Measurements from ENCODE around the gene PRKCE.

PRKCE gene

GRCh38 chr2:45651415-45652089 lies at the start of gene PRKCE:
Gene PRKCE (plus strand): TSS chr2:45651675.
- DNase-seq (ENCODE audit: low read depth in 2 of 3, low spot score in 2 of 3) = peak in 2 of 3 experiments; percentile 5 to 24

DNA sequence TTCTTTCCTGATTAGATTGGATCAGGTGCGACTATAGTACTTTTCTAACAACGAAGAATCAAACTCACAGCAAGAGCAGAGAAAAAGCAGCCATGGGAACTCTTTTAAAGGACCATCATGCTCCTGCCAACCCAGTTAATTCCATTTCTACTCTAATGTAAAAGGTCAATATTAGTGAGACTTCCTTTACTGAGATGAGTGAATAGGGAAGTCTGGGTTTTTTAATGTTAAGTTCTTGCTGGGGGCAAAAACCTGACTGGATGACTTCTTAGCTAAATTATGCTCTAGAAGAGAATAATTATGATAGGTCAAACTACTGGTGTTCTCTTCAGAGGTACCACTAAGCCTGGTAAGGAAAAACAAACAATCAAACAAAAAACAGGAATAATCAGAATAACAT lies 48.9 kb upstream of the PRKCE start:
- DNase-seq (ENCODE audit: low read depth in 2 of 3, low spot score in 2 of 3) = no peak

DNA sequence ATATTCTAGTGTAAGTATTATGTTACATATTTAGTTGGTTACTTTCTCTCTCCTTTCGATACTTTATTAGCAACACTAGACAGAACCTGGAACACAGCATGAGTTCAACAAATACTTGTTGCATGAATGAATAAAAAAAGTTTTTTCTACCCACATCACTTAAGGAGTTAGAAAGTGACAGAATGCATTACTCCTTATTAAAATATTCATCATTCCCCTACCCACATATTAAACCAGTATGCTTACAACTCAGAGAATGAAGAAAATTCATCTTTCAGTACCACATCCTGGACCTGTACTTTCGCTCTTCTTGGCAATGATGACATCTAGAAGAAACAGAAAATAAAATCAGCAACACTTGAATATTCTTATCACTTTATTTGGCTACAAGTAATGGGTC lies 46.4 kb upstream of the PRKCE start:
- DNase-seq (ENCODE audit: low read depth in 2 of 3, low spot score in 2 of 3) = no peak

GRCh38 chr2:45606796-45607195 lies 44.7 kb upstream of the PRKCE start:
- DNase-seq (ENCODE audit: low read depth in 2 of 3, low spot score in 2 of 3) = no peak

- no peak for DNase-seq (ENCODE audit: low read depth in 2 of 3, low spot score in 2 of 3)
Observed at GRCh38 chr2:45607701-45608100, 43.8 kb upstream of the PRKCE start.

GRCh38 chr2:45610281-45611019 lies 41.0 kb upstream of the PRKCE start:
- DNase-seq (ENCODE audit: low read depth in 2 of 3, low spot score in 2 of 3) = peak; percentile 6 to 12 (median 7)

- peak; percentile 77 to 87 (median 86) for DNase-seq (ENCODE audit: low read depth in 2 of 3, low spot score in 2 of 3)
Observed at GRCh38 chr2:45611020-45611859, 40.2 kb upstream of the PRKCE start, which contains the start of gene SRBD1. Gene SRBD1 (minus strand): TSS chr2:45611267. CDS start chr2:45605441, 5,826 bp downstream.

- no peak for DNase-seq (ENCODE audit: low read depth in 2 of 3, low spot score in 2 of 3)
Observed at GRCh38 chr2:45612285-45612684, 39.2 kb upstream of the PRKCE start.

DNA sequence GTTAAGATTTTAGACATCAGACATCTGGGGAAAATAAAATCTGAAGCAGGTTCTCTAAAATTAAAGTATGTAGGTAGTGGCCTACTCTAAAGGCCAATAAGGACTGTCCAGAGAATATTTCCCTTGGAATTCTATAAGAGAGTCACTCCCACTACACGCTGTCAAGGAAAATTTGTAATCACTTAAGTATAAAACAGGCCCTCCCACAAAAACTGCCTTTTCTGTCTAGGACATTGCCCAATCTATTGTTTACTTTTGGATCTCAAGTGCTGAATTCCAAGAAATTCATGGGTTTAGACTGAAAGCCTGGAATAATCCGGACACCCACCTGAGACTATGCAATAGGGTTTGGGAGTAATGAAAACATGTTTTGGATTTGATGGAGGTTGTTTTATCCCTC lies 38.7 kb upstream of the PRKCE start:
- no peak for DNase-seq (ENCODE audit: low read depth in 2 of 3, low spot score in 2 of 3)

GRCh38 chr2:45614330-45614729 lies 37.1 kb upstream of the PRKCE start:
- no peak for DNase-seq (ENCODE audit: low read depth in 2 of 3, low spot score in 2 of 3)

DNA sequence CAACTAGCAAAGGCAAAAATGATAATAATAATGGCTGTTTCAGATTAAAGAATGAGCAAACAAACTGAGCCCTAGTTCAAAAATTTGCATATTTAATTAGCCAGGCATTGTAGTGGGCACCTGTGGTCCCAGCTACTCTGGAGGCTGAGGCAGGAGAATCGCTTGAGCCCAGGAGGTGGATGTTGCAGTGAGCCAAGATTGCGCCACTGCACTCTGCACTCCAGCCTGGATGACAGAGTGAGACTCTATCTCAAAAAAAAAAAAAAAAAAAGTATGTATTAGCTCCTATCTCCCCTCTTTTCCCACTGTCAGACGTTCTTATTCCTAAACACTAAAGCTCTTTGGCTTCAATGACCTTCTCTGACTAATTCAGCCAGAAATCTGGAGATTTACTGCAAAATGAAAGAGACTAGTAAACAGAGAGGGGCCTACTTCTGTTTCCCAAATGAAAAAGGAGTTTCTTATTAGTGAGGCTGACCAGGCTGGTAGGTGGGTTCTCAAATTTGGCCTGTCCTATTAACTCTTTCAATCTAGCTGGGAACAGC lies 36.5 kb upstream of the PRKCE start:
- DNase-seq (ENCODE audit: low read depth in 2 of 3, low spot score in 2 of 3) = no peak

- DNase-seq (ENCODE audit: low read depth in 2 of 3, low spot score in 2 of 3) = no peak
Observed at GRCh38 chr2:45616658-45617411, 34.6 kb upstream of the PRKCE start.

DNA sequence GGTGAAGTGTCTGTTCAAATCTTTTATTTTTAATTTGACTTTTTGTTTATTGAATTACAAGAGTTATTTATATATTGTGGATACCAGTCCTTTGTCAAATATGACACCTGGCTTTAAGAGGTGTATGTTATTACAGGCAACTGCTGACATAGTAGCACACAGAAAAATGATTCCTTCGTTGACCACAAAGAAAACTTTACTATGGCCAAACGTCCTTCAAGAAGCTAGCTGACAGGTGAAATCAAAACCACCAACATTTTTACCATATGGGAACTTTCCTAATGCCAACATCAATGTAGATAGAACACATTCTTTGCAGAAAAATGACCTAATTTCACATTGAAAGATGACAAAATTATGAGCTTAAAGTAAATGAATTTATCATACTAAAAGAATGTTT lies 34.0 kb upstream of the PRKCE start:
- DNase-seq (ENCODE audit: low read depth in 2 of 3, low spot score in 2 of 3) = no peak

GRCh38 chr2:45622336-45623075 lies 29.0 kb upstream of the PRKCE start:
- DNase-seq (ENCODE audit: low read depth in 2 of 3, low spot score in 2 of 3) = no peak

DNA sequence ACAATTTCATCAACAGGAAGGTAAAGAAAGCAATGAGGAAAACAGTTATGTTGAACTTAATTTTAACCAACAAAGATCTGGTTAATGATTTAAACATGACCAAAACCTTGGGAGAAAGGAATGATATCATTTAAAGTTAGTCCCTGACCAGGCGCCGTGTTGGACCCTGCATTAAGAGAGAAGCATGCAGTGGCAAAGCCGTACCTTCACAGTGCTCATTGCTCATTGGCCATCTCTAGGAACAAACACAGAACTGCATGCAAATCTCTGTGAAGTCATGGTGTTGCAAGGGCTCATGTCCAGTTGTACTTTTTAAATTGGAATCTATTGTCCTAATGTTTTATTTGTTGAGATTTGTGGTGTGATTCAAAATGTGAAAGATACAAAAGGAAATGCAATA lies 28.4 kb upstream of the PRKCE start:
- DNase-seq (ENCODE audit: low read depth in 2 of 3, low spot score in 2 of 3) = no peak

DNA sequence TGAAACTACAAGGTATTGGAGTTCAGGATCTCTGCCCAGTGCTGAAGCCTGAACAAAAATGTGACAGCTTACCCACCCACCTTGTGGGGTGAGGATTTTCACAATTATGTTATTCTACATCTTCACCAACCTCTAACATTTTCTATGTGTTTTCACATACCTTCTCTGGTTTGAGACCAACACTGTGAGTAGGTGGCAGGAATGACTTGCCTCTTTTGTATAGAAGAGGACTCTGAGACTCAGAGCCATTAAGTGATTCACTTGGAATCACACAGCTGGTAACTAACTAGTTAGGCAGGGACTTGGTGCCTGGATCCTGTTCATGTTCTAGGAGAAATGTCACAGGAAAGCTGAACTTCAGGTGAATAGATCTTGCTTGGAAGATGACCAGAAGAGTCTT lies 25.7 kb upstream of the PRKCE start:
- DNase-seq (ENCODE audit: low read depth in 2 of 3, low spot score in 2 of 3) = no peak

DNA sequence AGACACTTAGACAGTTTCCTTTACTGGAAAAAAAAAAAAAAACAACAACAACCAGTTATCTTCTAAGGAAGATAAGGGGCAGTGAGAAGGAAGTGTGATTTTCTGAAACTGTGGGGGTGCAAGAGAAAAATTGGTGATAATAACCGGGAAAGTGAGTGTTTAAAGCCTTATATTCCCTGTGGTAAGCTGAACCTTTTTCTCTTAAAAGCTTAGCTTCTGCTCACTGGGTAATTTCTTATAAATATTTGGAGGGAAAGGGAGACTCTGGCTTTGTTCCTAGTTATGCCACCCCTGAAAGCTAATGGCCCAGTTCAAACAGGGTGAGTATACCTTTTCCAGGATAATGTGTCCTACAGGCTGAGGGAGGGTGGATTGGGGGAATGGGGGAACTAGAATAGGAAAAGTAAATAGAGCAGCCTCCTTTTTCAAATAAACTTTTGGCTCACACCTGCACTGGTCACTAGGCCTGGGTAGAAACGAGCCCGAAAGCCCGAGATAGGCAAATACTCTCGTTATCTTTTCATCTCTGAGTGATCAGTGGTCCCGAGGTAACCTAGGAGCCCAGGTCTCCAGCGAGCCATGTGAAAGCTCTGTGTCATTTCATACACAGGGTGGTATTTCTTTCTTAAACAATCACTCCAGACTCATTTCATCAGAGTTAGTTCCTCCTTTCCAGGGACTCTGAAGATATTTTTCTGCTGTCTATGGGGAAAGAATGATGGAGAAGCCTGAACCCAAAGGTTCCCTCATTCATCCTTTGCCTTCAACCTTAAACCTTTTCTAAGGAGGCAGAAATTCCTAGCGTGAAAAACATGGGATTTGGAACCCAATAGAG lies 24.9 kb upstream of the PRKCE start:
- no peak for DNase-seq (ENCODE audit: low read depth in 2 of 3, low spot score in 2 of 3)

DNA sequence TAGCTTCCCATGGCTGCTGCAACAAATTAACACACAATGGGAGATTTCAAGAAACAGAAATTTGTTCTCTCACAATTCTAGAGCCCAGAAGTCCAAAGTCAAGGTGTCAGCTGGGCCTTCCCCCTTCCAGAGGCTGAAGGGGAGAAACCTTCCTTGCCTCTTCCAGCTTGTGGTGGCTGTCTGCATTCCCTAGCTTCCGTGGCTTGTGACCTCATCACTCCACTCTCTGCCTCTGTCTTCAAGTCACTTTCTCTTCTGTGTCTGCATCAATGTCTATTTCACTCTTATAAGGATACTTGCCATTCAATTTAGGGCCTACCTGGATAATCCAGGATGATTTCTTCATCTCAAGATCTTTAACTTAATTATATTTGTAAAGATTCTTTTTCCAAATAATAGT lies 23.6 kb upstream of the PRKCE start:
- DNase-seq (ENCODE audit: low read depth in 2 of 3, low spot score in 2 of 3) = no peak

DNA sequence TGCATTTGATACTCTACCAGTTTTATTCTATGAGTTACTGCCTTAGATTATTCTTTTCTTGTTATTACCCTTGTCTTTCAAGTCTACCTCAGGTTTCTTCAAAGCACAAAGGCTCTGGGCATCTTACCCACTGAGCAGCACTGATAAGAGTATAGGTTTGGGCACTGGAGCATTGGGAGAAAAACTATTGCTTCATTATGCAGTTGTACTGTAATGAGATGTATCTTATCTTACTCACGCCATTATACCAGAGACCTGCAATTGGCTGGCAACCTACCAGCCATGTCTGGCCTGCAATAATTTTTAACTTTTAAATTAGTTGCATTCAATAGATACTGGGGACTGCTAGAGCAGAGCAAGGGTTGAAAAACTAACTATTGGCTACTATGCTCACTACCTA lies 21.5 kb upstream of the PRKCE start:
- no peak for DNase-seq (ENCODE audit: low read depth in 2 of 3, low spot score in 2 of 3)
